SK-N-MC (cell line): Measurements from ENCODE around the gene TDP1.

Experiments used
- EZH2 ChIP-seq: fragments of 200-600 bp; sonication (generic); IDR thresholded peaks from one replicate; pipeline ENCODE4 v1.6.1; 2017; ENCODE audit warnings: antibody characterized with exemption
- POLR2AphosphoS5 ChIP-seq: IDR thresholded peaks from 2 replicates; pipeline ENCODE4 v1.6.1; 2012; ENCODE audit warnings: mild to moderate bottlenecking, low read depth, low read length, borderline replicate concordance

DNA sequence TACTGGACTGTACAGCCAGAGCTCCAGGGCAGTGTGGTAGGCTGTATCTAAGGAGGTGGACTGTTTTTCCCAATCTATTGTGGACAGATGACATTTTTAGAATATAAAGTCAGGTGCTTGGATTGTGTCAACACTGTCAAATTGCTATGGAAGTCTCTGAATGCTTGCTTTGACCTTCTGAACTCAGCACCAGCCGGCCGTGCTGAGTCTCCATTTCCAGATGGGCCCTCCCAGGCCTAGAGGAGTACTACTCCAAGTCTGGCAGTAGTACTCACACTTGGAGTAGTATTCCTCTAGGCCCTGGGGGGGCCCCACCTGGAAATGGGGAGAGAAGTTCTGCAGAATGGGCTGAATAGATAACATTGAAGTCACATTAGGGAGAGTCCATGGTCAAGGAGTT lies 89.9 kb downstream of the TDP1 start:
- no peak for TF ChIP-seq EZH2
- no peak for TF ChIP-seq POLR2AphosphoS5
